ENCODE results near the gene FOXJ1.

GRCh38 chr17:76135810-76136188 lies 5.2 kb downstream of the FOXJ1 start:
- TF ChIP-seq CTCF (IDR thresholded peaks at IDR 0.05; ENCODE audit: poor library complexity): no peak
- no peak for TF ChIP-seq EZH2 (IDR thresholded peaks at IDR 0.05; ENCODE audit: borderline replicate concordance)
